ENCODE data around the gene SPARCL1.
"Not testable (repeated sequence)": the region's sequence is repeated elsewhere in the genome, so short reads cannot be mapped to it uniquely, and the experiment has no call there.

The SPARCL1 gene

GRCh38 chr4:87529187-87529586, at the start of gene SPARCL1:
TSS of gene SPARCL1 (minus strand) at chr4:87529376. CDS start at chr4:87499574, 29,802 bp downstream.
- DNase-seq = no peak

GRCh38 chr4:87575983-87576382, 46.8 kb upstream of the SPARCL1 start:
- no peak for DNase-seq

- DNase-seq = no peak
Observed at GRCh38 chr4:87575408-87575807, 46.2 kb upstream of the SPARCL1 start.

- no peak for DNase-seq
Observed at GRCh38 chr4:87574996-87575395, 45.8 kb upstream of the SPARCL1 start.

- DNase-seq = not testable (repeated sequence)
Observed at GRCh38 chr4:87574376-87574775, 45.2 kb upstream of the SPARCL1 start.

- no peak for DNase-seq
Observed at GRCh38 chr4:87570290-87570805, 41.2 kb upstream of the SPARCL1 start.

- DNase-seq = no peak
Observed at GRCh38 chr4:87567191-87567590, 38.0 kb upstream of the SPARCL1 start.

GRCh38 chr4:87566276-87566675, 37.1 kb upstream of the SPARCL1 start:
- no peak for DNase-seq

- no peak for DNase-seq
Observed at GRCh38 chr4:87565746-87566145, 36.6 kb upstream of the SPARCL1 start.

GRCh38 chr4:87560802-87561201, 31.6 kb upstream of the SPARCL1 start:
- DNase-seq = no peak

GRCh38 chr4:87559090-87559837, 30.1 kb upstream of the SPARCL1 start:
- DNase-seq = peak; percentile 53

- DNase-seq = no peak
Observed at GRCh38 chr4:87557348-87557747, 28.2 kb upstream of the SPARCL1 start.

GRCh38 chr4:87555773-87556619, 26.8 kb upstream of the SPARCL1 start:
- DNase-seq = no peak

- DNase-seq = no peak
Observed at GRCh38 chr4:87553182-87553581, 24.0 kb upstream of the SPARCL1 start.

- DNase-seq = no peak
Observed at GRCh38 chr4:87551361-87551760, 22.2 kb upstream of the SPARCL1 start.

GRCh38 chr4:87547016-87547708, 18.0 kb upstream of the SPARCL1 start:
- no peak for DNase-seq

- no peak for DNase-seq
Observed at GRCh38 chr4:87545052-87545451, 15.9 kb upstream of the SPARCL1 start.

GRCh38 chr4:87543835-87544461, 14.8 kb upstream of the SPARCL1 start:
- no peak for DNase-seq

- no peak for DNase-seq
Observed at GRCh38 chr4:87542734-87543312, 13.6 kb upstream of the SPARCL1 start.

GRCh38 chr4:87541956-87542709, 13.0 kb upstream of the SPARCL1 start:
- DNase-seq = no peak

GRCh38 chr4:87541521-87541920, 12.3 kb upstream of the SPARCL1 start:
- no peak for DNase-seq

Measured in activated CD8-positive, alpha-beta memory T cell treated with anti-CD3 and anti-CD28 coated beads, Interleukin-2, amount 50 U/mL, for 48 hours (primary cell).